GM19324 (cell line): ENCODE data around the gene NR2F1.

ENCODE experiments used
- ATAC-seq: cut with Tn5 transposase; IDR thresholded peaks from one replicate; pipeline ENCODE4 v1.9.1; 2021; ENCODE audit warnings: mild to moderate bottlenecking, moderate library complexity; ENCODE audit not compliant: unreplicated experiment, low FRiP score

Gene NR2F1

DNA sequence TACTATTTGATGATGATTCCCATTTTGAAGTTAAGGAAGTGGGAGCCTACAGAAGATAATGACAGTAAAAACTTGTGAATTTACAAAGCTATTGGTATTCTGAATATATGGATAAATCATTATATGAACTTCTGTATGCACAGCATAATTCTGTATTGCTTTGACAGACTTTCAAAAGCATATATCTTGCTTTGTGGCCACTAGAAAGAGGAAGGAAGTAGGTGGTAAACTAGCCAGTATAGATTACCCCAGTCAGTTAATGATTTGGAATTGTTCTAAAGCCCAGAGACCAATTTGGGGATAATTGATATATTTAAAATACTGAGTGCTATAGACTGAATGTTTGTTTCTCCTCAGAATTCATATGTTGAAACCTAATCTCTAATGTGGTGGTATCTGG lies 53.0 kb downstream of the NR2F1 start:
- no peak for ATAC-seq

DNA sequence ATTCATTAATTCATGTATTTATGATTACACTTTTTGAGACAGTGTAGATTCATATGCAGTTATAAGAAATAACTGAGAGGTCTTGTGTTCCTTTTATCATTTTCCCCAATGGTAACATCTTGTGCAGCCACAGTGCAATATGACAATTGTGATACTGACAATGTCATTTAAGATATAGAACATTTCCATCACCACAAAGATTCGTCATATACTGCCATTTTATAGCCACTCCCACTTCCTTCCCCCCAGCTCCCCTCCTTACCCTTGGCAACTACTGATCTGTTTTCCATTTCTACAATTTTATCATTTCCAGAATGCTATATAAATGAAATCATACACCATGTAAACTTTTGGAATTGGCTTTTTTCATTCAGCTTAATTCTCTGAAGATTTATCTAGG lies 53.8 kb downstream of the NR2F1 start:
- ATAC-seq, result no peak

DNA sequence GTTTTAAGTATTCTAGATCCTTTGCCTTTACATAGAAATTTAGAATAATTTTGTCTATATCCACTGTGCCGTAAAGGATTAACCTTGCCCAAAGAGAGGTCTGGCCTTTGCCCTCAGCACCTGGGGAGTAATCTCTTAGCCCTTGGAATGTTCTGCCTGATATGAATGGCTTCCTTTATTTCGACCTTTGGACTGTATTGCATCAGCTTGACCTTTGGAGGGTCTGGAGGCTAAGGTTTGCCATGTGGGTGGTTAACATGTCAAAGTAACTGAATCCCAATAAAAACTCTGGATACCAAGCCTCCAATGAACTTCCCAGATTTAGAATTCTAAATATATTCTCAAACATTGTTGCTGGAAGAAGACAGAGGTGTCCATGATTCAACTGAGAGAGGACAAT lies 54.7 kb downstream of the NR2F1 start:
- no peak for ATAC-seq

DNA sequence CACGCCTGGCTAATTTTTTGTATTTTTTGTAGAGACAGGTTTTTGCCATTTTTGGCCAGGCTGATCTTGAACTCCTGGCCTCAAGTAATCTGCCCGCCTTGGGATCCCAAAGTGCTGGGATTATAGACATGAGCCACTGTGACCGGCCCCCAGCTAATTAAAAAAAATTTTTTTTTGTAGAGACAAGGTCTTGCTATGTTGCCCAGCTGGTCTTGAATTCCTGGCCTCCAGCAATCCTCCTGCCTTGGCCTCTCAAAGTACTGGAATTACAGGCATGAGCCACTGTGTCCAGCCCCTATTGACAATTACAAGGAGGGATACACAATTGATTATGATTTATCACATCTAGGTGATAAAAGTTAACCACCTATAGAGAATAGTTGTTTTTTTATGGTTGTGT lies 59.5 kb downstream of the NR2F1 start:
- ATAC-seq, result no peak
